Measurements from ENCODE around the gene GRK1.

- TF ChIP-seq POLR2A (IDR thresholded peaks at IDR 0.05; ENCODE audit: low read length) (no peak), GATA1 (IDR thresholded peaks at IDR 0.05; ENCODE audit: low read depth, low read length) (no peak)
These were observed 103.9 kb downstream of the GRK1 start for GRCh38 chr13:113770937-113771336.

Data from erythroblast (primary cell).